SK-MEL-5 (cell line): ENCODE data around the gene SMO. TPM values are rescaled to one million over a fixed set of nuclear protein-coding genes. Genes with fewer than 3 reads are reported as not detected.

Experiments used
- DNase-seq: peaks from one replicate; pipeline ENCODE4 v3.0.0-alpha.2; 2016; ENCODE audit warnings: low read depth, low spot score
- in situ Hi-C: cut with HindIII; loops from 2 replicates; pipeline ENCODE4 v1.10.0; 2016; ENCODE audit warnings: low sequenced_read_pairs, high pct_unique_total_duplicates, low pct_unique_long_range_greater_than_20kb
- small RNA-seq, 2 experiments: library from RNA; depleted of rRNA; stranded (forward); fragments of <200 nt; gene quantifications; one replicate each; pipeline ENCODE3, GENCODE V24; 2014
- total RNA-seq: library from RNA; depleted of rRNA; stranded (reverse); fragments of >200 nt; shearing (Covaris generic); gene quantifications from 2 replicates; pipeline ENCODE4 v1.2.3, GENCODE V29; 2014; rRNA removed

Gene SMO
- total RNA-seq, 1 experiment from 2014 or later = 25.8 TPM

GRCh38 chr7:129257168-129257567, 68.7 kb downstream of the SMO start:
- no peak for DNase-seq
- in situ Hi-C loops = no loop called here

- in situ Hi-C loops = no loop called here
- no peak for DNase-seq
Observed at GRCh38 chr7:129258649-129259389, 70.4 kb downstream of the SMO start.

DNA sequence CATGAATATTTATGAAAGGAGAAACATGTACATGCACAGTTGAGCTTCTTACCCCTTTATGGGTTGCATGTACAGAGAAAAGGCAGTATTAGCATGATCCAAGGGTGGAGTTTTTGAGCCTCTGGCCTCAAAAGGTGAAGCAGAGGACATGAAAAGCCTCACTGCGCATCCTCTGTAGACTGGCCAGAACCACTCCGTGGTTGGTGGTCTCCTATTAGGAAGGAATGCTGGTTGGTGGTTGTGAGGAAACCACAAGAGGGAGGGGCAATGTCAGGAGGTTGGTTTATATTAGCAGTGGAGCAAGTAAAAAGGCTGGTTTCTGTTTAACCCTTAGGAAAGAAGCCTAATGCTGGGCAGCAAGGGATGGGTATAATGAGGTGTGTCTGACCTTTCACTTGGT, 73.9 kb downstream of the SMO start:
- in situ Hi-C loops = no loop called here
- DNase-seq = no peak

Small RNA genes within 50 kb of the gene (small RNA-seq; reads per million reads assigned to genes)
- gene RNY1P11 = 0 to 0.10 reads per million in 2 experiments

Other genes starting within 250 kb of the SMO start
- gene TNPO3, start 133.5 kb upstream of the SMO start, total RNA-seq = 77.4 and 79.9 TPM in 2 replicates
- gene TSPAN33, start 43.9 kb upstream of the SMO start, total RNA-seq = 39.3 and 43.6 TPM in 2 replicates
- gene AHCYL2, start 36.4 kb downstream of the SMO start, total RNA-seq = 30.1 and 36.6 TPM in 2 replicates
- gene STRIP2, start 245.8 kb downstream of the SMO start, total RNA-seq = 12.1 and 12.2 TPM in 2 replicates